Posterior cingulate gyrus (tissue), 11 donors: Measurements from ENCODE around the gene PCDHB6.
"Not testable (repeated sequence)": the region's sequence is repeated elsewhere in the genome, so short reads cannot be mapped to it uniquely, and the experiment has no call there.

Experiments
- DNase-seq, 10 donors: peaks; one replicate each; pipeline versions ENCODE4 v3.0.0 to v3.0.0-alpha.2; 2020 to 2021; ENCODE audit warnings: mixed read lengths in 3 of 10
- intact Hi-C: fragments of 100-400 bp; cut with DNase I; formaldehyde crosslinking; loops from one replicate; pipeline ENCODE4 v1.15.1; 2023

PCDHB6 gene

GRCh38 chr5:141149812-141150211 is at the start of gene PCDHB6:
PCDHB6 (plus strand) TSS chr5:141150057; CDS start chr5:141150258, 201 bp downstream.
- intact Hi-C loops: no loop called here
- DNase-seq: peak in 1 of 10 donors; percentile 67

GRCh38 chr5:141100243-141100805 is 49.5 kb upstream of the PCDHB6 start, which contains the start of gene PCDHB3:
PCDHB3 (plus strand) TSS chr5:141100473; CDS start chr5:141100650, 177 bp downstream.
- intact Hi-C loops: no loop called here
- DNase-seq: peak in 6 of 10 donors; percentile 16 to 84 (median 54)

GRCh38 chr5:141101059-141101458 is 48.8 kb upstream of the PCDHB6 start:
- intact Hi-C loops: no loop called here
- no peak for DNase-seq

- DNase-seq: peak in 1 of 10 donors; percentile 64
- intact Hi-C loops: not testable (repeated sequence)
These were observed 47.8 kb upstream of the PCDHB6 start for GRCh38 chr5:141102070-141102469.

GRCh38 chr5:141102471-141102870 is 47.4 kb upstream of the PCDHB6 start:
- peak in 1 of 10 donors; percentile 67 for DNase-seq
- intact Hi-C loops: not testable (repeated sequence)

- intact Hi-C loops: no loop called here
- no peak for DNase-seq
These were observed 44.5 kb upstream of the PCDHB6 start for GRCh38 chr5:141105350-141105749.

GRCh38 chr5:141119250-141119649 is 30.6 kb upstream of the PCDHB6 start:
- intact Hi-C loops: no loop called here

GRCh38 chr5:141121563-141121962 is 28.3 kb upstream of the PCDHB6 start, which contains the start of gene PCDHB4:
PCDHB4 (plus strand) TSS chr5:141121818; CDS start chr5:141121999, 181 bp downstream.
- intact Hi-C loops: no loop called here
- DNase-seq: peak in 4 of 10 donors; percentile 17 to 36 (median 31)

More at GRCh38 chr5:141119250-141119649, 30.6 kb upstream of the PCDHB6 start:
- DNase-seq: no peak

- DNase-seq: peak in 1 of 10 donors; percentile 66
- intact Hi-C loops: no loop called here
These were observed 27.9 kb upstream of the PCDHB6 start for GRCh38 chr5:141121985-141122384.

GRCh38 chr5:141123396-141124135 is 26.3 kb upstream of the PCDHB6 start:
- intact Hi-C loops: not testable (repeated sequence)
- DNase-seq: peak in 2 of 10 donors; percentile 61 to 71

GRCh38 chr5:141127305-141127704 is 22.6 kb upstream of the PCDHB6 start:
- no peak for DNase-seq
- intact Hi-C loops: no loop called here

- DNase-seq: peak in 1 of 10 donors; percentile 33
- intact Hi-C loops: no loop called here
These were observed 14.7 kb upstream of the PCDHB6 start, which contains the start of gene PCDHB5 for GRCh38 chr5:141135030-141135717. PCDHB5 (plus strand) TSS chr5:141135206; CDS start chr5:141135435, 229 bp downstream.

GRCh38 chr5:141135718-141136266 is 14.1 kb upstream of the PCDHB6 start:
- DNase-seq: no peak
- intact Hi-C loops: no loop called here

GRCh38 chr5:141137346-141137745 is 12.5 kb upstream of the PCDHB6 start:
- peak in 1 of 10 donors; percentile 77 for DNase-seq
- intact Hi-C loops: not testable (repeated sequence)

- intact Hi-C loops: no loop called here
- DNase-seq: no peak
These were observed 551 bp downstream of the PCDHB6 start for GRCh38 chr5:141150224-141150992.

- DNase-seq: no peak
- intact Hi-C loops: no loop called here
These were observed 1.1 kb downstream of the PCDHB6 start for GRCh38 chr5:141150993-141151325.

- intact Hi-C loops: not testable (repeated sequence)
- DNase-seq: peak in 1 of 10 donors; percentile 56
These were observed 1.8 kb downstream of the PCDHB6 start for GRCh38 chr5:141151632-141152031.

- peak in 1 of 10 donors; percentile 48 for DNase-seq
- intact Hi-C loops: not testable (repeated sequence)
These were observed 2.2 kb downstream of the PCDHB6 start for GRCh38 chr5:141152096-141152495.

GRCh38 chr5:141155540-141156374 is 5.9 kb downstream of the PCDHB6 start:
- peak in 1 of 10 donors; percentile 43 for DNase-seq
- intact Hi-C loops: no loop called here
